H1 (cell line): ENCODE measurements around the gene LIPA. TPM values are rescaled to one million over a fixed set of nuclear protein-coding genes. Genes with fewer than 3 reads are reported as not detected.

ENCODE experiments used
- CTCF ChIA-PET: fragments of 300-600 bp; sonication (Branson Sonifier 250); formaldehyde crosslinking; loops from one replicate; lab custom pipeline; 2021; ENCODE audit not compliant: partially characterized antibody; lab: Charles Lee
- POLR2A ChIA-PET: fragments of 300-600 bp; sonication (Branson Sonifier 250); formaldehyde crosslinking; loops from one replicate; lab custom pipeline; 2021; ENCODE audit warnings: inconsistent platforms; ENCODE audit not compliant: partially characterized antibody; lab: Charles Lee
- DNase-seq, 2 experiments: peaks; one replicate each; pipeline versions ENCODE4 v3.0.0 to v3.0.0-alpha.2; 2010 to 2022; ENCODE audit warnings: low spot score in 2 of 2, low read depth in 1 of 2, mixed read lengths in 1 of 2
- FAIRE-seq: peaks from 2 replicates; lab custom pipeline; 2011; peaks lifted over from hg19 to GRCh38; lab: Jason Lieb, UNC
- H2AFZ ChIP-seq: 2 replicates; pipeline ENCODE4 v1.8.1; 2012; ENCODE audit warnings: low read length, inconsistent platforms
- H2AK5ac ChIP-seq: 2 replicates; pipeline ENCODE4 v1.6.1; 2013; ENCODE audit warnings: low read depth, low read length
- H2BK120ac ChIP-seq: replicated peaks from 2 replicates; pipeline ENCODE3; 2013; ENCODE audit warnings: low read depth, low read length, inconsistent platforms
- H2BK12ac ChIP-seq: 2 replicates; pipeline ENCODE4 v1.6.1; 2013; ENCODE audit warnings: low read depth, low read length
- H2BK15ac ChIP-seq: 2 replicates; pipeline ENCODE4 v1.6.1; 2013; ENCODE audit warnings: low read length
- H2BK20ac ChIP-seq: 2 replicates; pipeline ENCODE4 v1.6.1; 2013; ENCODE audit warnings: low read length
- H2BK5ac ChIP-seq: 2 replicates; pipeline ENCODE4 v1.6.1; 2013; ENCODE audit warnings: low read depth, low read length
- H3K14ac ChIP-seq: 2 replicates; pipeline ENCODE4 v1.6.1; 2013; ENCODE audit warnings: inconsistent platforms; ENCODE audit not compliant: insufficient read length
- H3K18ac ChIP-seq: 2 replicates; pipeline ENCODE4 v1.6.1; 2013; ENCODE audit warnings: low read length; ENCODE audit errors: extremely low read depth
- H3K23ac ChIP-seq: 2 replicates; pipeline ENCODE4 v1.6.1; 2013; ENCODE audit warnings: inconsistent platforms; ENCODE audit not compliant: insufficient read length
- H3K23me2 ChIP-seq: 2 replicates; pipeline ENCODE4 v1.6.1; 2013; ENCODE audit warnings: low read depth, low read length
- H3K27ac ChIP-seq: 2 replicates; pipeline ENCODE4 v1.6.1; 2011; ENCODE audit warnings: low read depth, low read length, inconsistent platforms
- H3K27me3 ChIP-seq, 4 experiments: replicated peaks in 1 of 4; 1 replicate in 1 of 4; 2 replicates in 3 of 4; pipeline versions ENCODE4 v1.6.1 to v1.8.1; 2011 to 2013; ENCODE audit warnings: low read length in 3 of 4, mild to moderate bottlenecking in 3 of 4, inconsistent platforms in 2 of 4, mixed read lengths in 2 of 4, moderate library complexity in 1 of 4; ENCODE audit not compliant: control insufficient read depth in 3 of 4, insufficient read depth in 3 of 4; ENCODE audit errors: extremely low read depth in 1 of 4
- H3K36me3 ChIP-seq, 4 experiments: 2 replicates each; pipeline versions ENCODE4 v1.6.1 to v1.8.1; 2011 to 2013; ENCODE audit warnings: mild to moderate bottlenecking in 4 of 4, low read length in 3 of 4, moderate library complexity in 2 of 4, control low read depth in 1 of 4, inconsistent platforms in 1 of 4; ENCODE audit not compliant: insufficient read depth in 4 of 4, control insufficient read depth in 2 of 4
- H3K4ac ChIP-seq: replicated peaks from 2 replicates; pipeline ENCODE3; 2013; ENCODE audit warnings: low read length, low read depth, mixed read lengths, inconsistent platforms; ENCODE audit not compliant: insufficient read length
- H3K4me1 ChIP-seq, 4 experiments: replicated peaks in 1 of 4; 1 replicate in 1 of 4; 2 replicates in 3 of 4; pipeline versions ENCODE4 v1.6.1 to v1.8.1; 2011 to 2013; ENCODE audit warnings: low read length in 3 of 4, inconsistent platforms in 2 of 4, mixed read lengths in 1 of 4; ENCODE audit not compliant: insufficient read depth in 4 of 4, control insufficient read depth in 3 of 4
- H3K4me2 ChIP-seq, 2 experiments: 2 replicates each; pipeline versions ENCODE4 v1.6.1 to v1.8.1; 2011 to 2013; ENCODE audit warnings: low read depth in 2 of 2, low read length in 2 of 2, control low read depth in 1 of 2, inconsistent platforms in 1 of 2, mild to moderate bottlenecking in 1 of 2; ENCODE audit not compliant: insufficient read depth in 1 of 2
- H3K4me3 ChIP-seq, 4 experiments: fragments of 200-600, 300-600 bp in 1 of 4; sonication (generic), shearing (Covaris generic), sonication (Bioruptor Twin) in 1 of 4; 2 replicates each; pipeline versions ENCODE4 v1.5.1 to v1.8.1; 2011 to 2016; ENCODE audit warnings: low read length in 4 of 4, low read depth in 3 of 4, control low read depth in 2 of 4, inconsistent platforms in 2 of 4, mild to moderate bottlenecking in 2 of 4, mixed read lengths in 1 of 4, moderate library complexity in 1 of 4; ENCODE audit not compliant: insufficient read depth in 2 of 4; ENCODE audit errors: extremely low read depth in 1 of 4
- H3K56ac ChIP-seq: replicated peaks from 2 replicates; pipeline ENCODE3; 2013; ENCODE audit warnings: low read depth, mild to moderate bottlenecking, mixed read lengths, low read length, inconsistent platforms; ENCODE audit not compliant: insufficient read length
- H3K79me1 ChIP-seq: 2 replicates; pipeline ENCODE4 v1.6.1; 2013; ENCODE audit warnings: low read depth, low read length, control low read depth
- H3K79me2 ChIP-seq, 2 experiments: 2 replicates each; pipeline versions ENCODE4 v1.6.1 to v1.8.1; 2012 to 2013; ENCODE audit warnings: low read length in 2 of 2, mild to moderate bottlenecking in 2 of 2, inconsistent platforms in 1 of 2; ENCODE audit not compliant: insufficient read depth in 2 of 2, control insufficient read depth in 1 of 2
- H3K9ac ChIP-seq, 4 experiments: replicated peaks in 1 of 4; 1 replicate in 1 of 4; 2 replicates in 3 of 4; pipeline versions ENCODE4 v1.6.1 to v1.8.1; 2011 to 2013; ENCODE audit warnings: low read depth in 3 of 4, low read length in 3 of 4, control low read depth in 2 of 4, mild to moderate bottlenecking in 2 of 4, moderate library complexity in 2 of 4, inconsistent platforms in 1 of 4; ENCODE audit errors: extremely low read depth in 1 of 4
- H3K9me3 ChIP-seq, 2 experiments: 2 replicates each; pipeline versions ENCODE4 v1.6.1 to v1.8.1; 2012 to 2013; ENCODE audit warnings: mild to moderate bottlenecking in 2 of 2, moderate library complexity in 2 of 2, control low read depth in 1 of 2, inconsistent platforms in 1 of 2, low read depth in 1 of 2, low read length in 1 of 2, mixed read lengths in 1 of 2; ENCODE audit not compliant: insufficient read depth in 2 of 2
- H4K20me1 ChIP-seq, 2 experiments: replicated peaks in 1 of 2; 2 replicates each; pipeline versions ENCODE3 to v1.8.1; 2011 to 2013; ENCODE audit warnings: inconsistent platforms in 2 of 2, low read length in 2 of 2, mild to moderate bottlenecking in 1 of 2; ENCODE audit not compliant: insufficient read depth in 2 of 2, control insufficient read depth in 1 of 2
- H4K5ac ChIP-seq: 2 replicates; pipeline ENCODE4 v1.6.1; 2013; ENCODE audit warnings: low read length, low read depth, mixed read lengths, inconsistent platforms; ENCODE audit not compliant: insufficient read length
- H4K8ac ChIP-seq: 2 replicates; pipeline ENCODE4 v1.8.0; 2013; ENCODE audit warnings: mild to moderate bottlenecking, moderate library complexity, low read length, inconsistent platforms; ENCODE audit not compliant: insufficient read depth; ENCODE audit errors: extremely low read depth
- H4K91ac ChIP-seq: replicated peaks from 2 replicates; pipeline ENCODE3; 2013; ENCODE audit warnings: low read length, mixed read lengths, inconsistent platforms; ENCODE audit not compliant: insufficient read length
- BCL11A ChIP-seq, 2 experiments: IDR thresholded peaks; one replicate each; pipeline ENCODE4 v1.6.1; 2011; ENCODE audit warnings: low read depth in 2 of 2, low read length in 2 of 2, mild to moderate bottlenecking in 2 of 2
- YY1 ChIP-seq: IDR thresholded peaks from 2 replicates; pipeline ENCODE4 v1.6.1; 2011; ENCODE audit warnings: low read depth, mild to moderate bottlenecking, low read length
- polyA plus RNA-seq, 7 experiments: library from polyadenylated mRNA; depleted of rRNA in 3 of 7; stranded (reverse) in 5 of 7; unstranded in 2 of 7; fragments of >200 nt in 5 of 7; fragments of 200-250 nt in 2 of 7; gene quantifications; 1 replicate in 5 of 7; 2 replicates in 1 of 7; 4 replicates in 1 of 7; pipeline versions ENCODE4 v1.2.1 to v1.2.3, GENCODE V29; 2011 to 2013; ENCODE audit warnings: missing spikeins in 2 of 7, mixed read lengths in 2 of 7
- total RNA-seq: library from RNA; stranded (reverse); fragmentation: NEBNext Ultra II Directional; extraction: Animal tissue kit (Norgen Biotek cat#: 25700); gene quantifications from 2 replicates; pipeline ENCODE4 v1.2.1, GENCODE V29; 2021

LIPA gene
- total and polyA plus RNA-seq, 2 of the 8 experiments (the other 6 are each of a cell fraction or from before 2014, with no cell fraction given) = 18.1 to 32.4 TPM

DNA sequence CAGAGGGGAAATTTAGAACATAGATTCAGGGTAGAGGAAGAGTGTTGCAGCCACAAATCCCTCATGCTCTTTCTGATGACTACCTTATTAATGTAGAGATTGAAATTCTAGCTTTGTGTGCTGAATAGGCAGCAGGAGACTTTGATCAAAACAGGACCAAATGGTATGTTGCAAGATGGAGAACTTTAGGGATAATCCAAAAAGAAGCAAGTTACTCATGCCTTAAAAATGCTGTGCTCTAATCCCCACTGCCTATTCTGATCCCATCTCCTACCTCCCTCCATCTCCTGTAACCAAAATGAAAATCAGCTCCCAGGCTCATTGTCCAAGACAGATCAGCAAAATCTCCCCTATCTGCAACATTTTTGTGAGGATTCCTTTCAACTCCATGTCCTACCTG lies 75.8 kb downstream of the LIPA start:
- H4K91ac ChIP-seq = no peak overlapping the region
- no peak overlapping the region for H3K9ac ChIP-seq
- no peak overlapping the region for H3K4ac ChIP-seq
- TF ChIP-seq YY1 (no peak), BCL11A (IDR thresholded peaks at IDR 0.05; ENCODE audit: low read depth in 2 of 2, low read length in 2 of 2) (no peak)
- H4K8ac ChIP-seq = no peak overlapping the region
- no peak overlapping the region for H2BK15ac ChIP-seq
- H3K27me3 ChIP-seq = peaks cover 0 to 2% (median 0%) of the 10 kb centered on the region in 4 experiments; a peak in 1 of 7 replicates
- no peak overlapping the region for H3K18ac ChIP-seq
- H3K14ac ChIP-seq = no peak overlapping the region
- H4K5ac ChIP-seq = no peak overlapping the region
- no peaks in the 10 kb centered on the region for H3K9me3 ChIP-seq
- DNase-seq (no peak), FAIRE-seq (no peak)
- ChIA-PET POLR2A (no interaction called here), CTCF (interaction anchor here (1.3 to 2.8 kb wide), 3 partner anchors 38 to 241 kb away, joined by 3 to 10 read pairs (median 3); no protein-coding TSS in a partner anchor)
- no peaks in the 10 kb centered on the region for H3K79me2 ChIP-seq
- no peak overlapping the region for H2BK120ac ChIP-seq
- H3K4me1 ChIP-seq = peaks cover 0 to 6% (median 3%) of the 10 kb centered on the region in 4 experiments; a peak in 2 of 7 replicates
- no peak overlapping the region for H3K4me3 ChIP-seq
- H3K36me3 ChIP-seq = no peaks in the 10 kb centered on the region
- H2AK5ac ChIP-seq = no peak overlapping the region
- no peak overlapping the region for H3K23ac ChIP-seq
- no peaks in the 10 kb centered on the region for H3K79me1 ChIP-seq
- no peak overlapping the region for H3K56ac ChIP-seq
- H2BK5ac ChIP-seq = no peak overlapping the region
- H4K20me1 ChIP-seq = no peaks in the 10 kb centered on the region
- H3K27ac ChIP-seq = no peak overlapping the region
- no peak overlapping the region for H3K4me2 ChIP-seq
- H3K23me2 ChIP-seq = no peaks in the 10 kb centered on the region
- H2AFZ ChIP-seq = peak overlapping the region; percentile 34; the same call in 1 of the 2 replicates
- H2BK20ac ChIP-seq = no peak overlapping the region
- no peak overlapping the region for H2BK12ac ChIP-seq
